HEK293 (cell line): ENCODE results near the gene MAU2.
A peak's percentile ranks its signal among the peaks of the same experiment; 100 is the strongest.

Source experiments
- CTCF ChIA-PET: fragments of 350-600 bp; formaldehyde crosslinking; extraction: SDS; loops from one replicate; lab custom pipeline; 2021; ENCODE audit warnings: antibody characterized with exemption; lab: Yijun Ruan, JAX
- POLR2A ChIA-PET: fragments of 300-600 bp; formaldehyde crosslinking; extraction: SDS; loops from one replicate; lab custom pipeline; 2020; ENCODE audit warnings: antibody characterized with exemption, inconsistent platforms; lab: Yijun Ruan, JAX
- H3K27ac ChIP-seq: fragments of 200-500 bp; sonication (Bioruptor generic); 2 replicates; pipeline ENCODE4 v1.5.1; 2014; ENCODE audit warnings: low read depth, low read length, control low read depth, inconsistent platforms; ENCODE audit errors: extremely low read depth
- H3K36me3 ChIP-seq, 2 experiments: fragments of 200-500 bp in 1 of 2; sonication (Bioruptor generic) in 1 of 2; 1 replicate in 1 of 2; 2 replicates in 1 of 2; pipeline ENCODE4 v1.5.1; 2014 to 2017; ENCODE audit warnings: inconsistent platforms in 2 of 2, low read length in 2 of 2; ENCODE audit not compliant: control insufficient read depth in 2 of 2, insufficient read depth in 1 of 2
- H3K4me1 ChIP-seq: fragments of 200-500 bp; sonication (Bioruptor generic); 2 replicates; pipeline ENCODE4 v1.5.1; 2014; ENCODE audit warnings: mild to moderate bottlenecking, low read length, inconsistent platforms; ENCODE audit not compliant: control insufficient read depth, insufficient read depth
- H3K4me3 ChIP-seq: 2 replicates; pipeline ENCODE4 v1.5.1; 2011; ENCODE audit warnings: low read depth, mild to moderate bottlenecking, control low read depth, low read length, moderate library complexity
- H3K9me3 ChIP-seq: fragments of 200-500 bp; sonication (Bioruptor generic); 2 replicates; pipeline ENCODE4 v1.5.1; 2014; ENCODE audit warnings: low read depth, low read length, inconsistent platforms; ENCODE audit not compliant: control insufficient read depth, insufficient read depth
- EGR2 ChIP-seq: fragments of 450-650 bp; formaldehyde crosslinking; IDR thresholded peaks from 2 replicates; pipeline ENCODE4 v1.5.1; 2016; ENCODE audit warnings: low read depth, missing biosample characterization, missing genetic modification characterization
- FEZF1 ChIP-seq: fragments of 450-650 bp; formaldehyde crosslinking; IDR thresholded peaks from 2 replicates; pipeline ENCODE4 v1.5.1; 2016; ENCODE audit warnings: missing biosample characterization, missing genetic modification characterization
- INSM2 ChIP-seq: fragments of 450-650 bp; formaldehyde crosslinking; IDR thresholded peaks from 2 replicates; pipeline ENCODE4 v1.5.1; 2016; ENCODE audit warnings: missing biosample characterization, missing genetic modification characterization
- KLF1 ChIP-seq: fragments of 450-650 bp; formaldehyde crosslinking; IDR thresholded peaks from 2 replicates; pipeline ENCODE4 v1.5.1; 2016; ENCODE audit warnings: missing biosample characterization, missing genetic modification characterization
- KLF16 ChIP-seq: fragments of 450-650 bp; formaldehyde crosslinking; IDR thresholded peaks from 2 replicates; pipeline ENCODE4 v1.5.1; 2017; ENCODE audit warnings: missing biosample characterization, missing genetic modification characterization
- MZF1 ChIP-seq: fragments of 450-650 bp; formaldehyde crosslinking; IDR thresholded peaks from 2 replicates; pipeline ENCODE4 v1.5.1; 2017; ENCODE audit warnings: missing biosample characterization, missing genetic modification characterization, borderline replicate concordance
- PRDM1 ChIP-seq: fragments of 450-650 bp; formaldehyde crosslinking; IDR thresholded peaks from 2 replicates; pipeline ENCODE4; 2016; ENCODE audit warnings: missing biosample characterization, missing genetic modification characterization
- WT1 ChIP-seq: fragments of 450-650 bp; formaldehyde crosslinking; IDR thresholded peaks from 2 replicates; pipeline ENCODE4 v1.5.1; 2016; ENCODE audit warnings: missing biosample characterization, missing genetic modification characterization
- ZBTB17 ChIP-seq: fragments of 450-650 bp; formaldehyde crosslinking; IDR thresholded peaks from 2 replicates; pipeline ENCODE4 v1.5.1; 2016; ENCODE audit warnings: missing biosample characterization, missing genetic modification characterization
- ZFHX2 ChIP-seq: fragments of 450-650 bp; formaldehyde crosslinking; conservative IDR thresholded peaks from 2 replicates; pipeline ENCODE4 v1.5.1; 2016; ENCODE audit warnings: missing biosample characterization, missing genetic modification characterization
- ZFP3 ChIP-seq: fragments of 450-650 bp; formaldehyde crosslinking; IDR thresholded peaks from 2 replicates; pipeline ENCODE4 v1.5.1; 2016; ENCODE audit warnings: low read depth, missing biosample characterization, missing genetic modification characterization
- ZNF157 ChIP-seq: fragments of 450-650 bp; formaldehyde crosslinking; IDR thresholded peaks from 2 replicates; pipeline ENCODE4 v1.5.1; 2016; ENCODE audit warnings: missing biosample characterization, missing genetic modification characterization
- ZNF184 ChIP-seq: fragments of 450-650 bp; IDR thresholded peaks from 2 replicates; pipeline ENCODE4 v1.5.1; 2018; ENCODE audit warnings: missing biosample characterization, mild to moderate bottlenecking, missing genetic modification characterization
- ZNF2 ChIP-seq: fragments of 450-650 bp; formaldehyde crosslinking; IDR thresholded peaks from 2 replicates; pipeline ENCODE4 v1.5.1; 2016; ENCODE audit warnings: missing biosample characterization, missing genetic modification characterization
- ZNF280C ChIP-seq: fragments of 450-650 bp; formaldehyde crosslinking; IDR thresholded peaks from 2 replicates; pipeline ENCODE4 v1.5.1; 2016; ENCODE audit warnings: missing biosample characterization, missing genetic modification characterization
- ZNF366 ChIP-seq: fragments of 450-650 bp; formaldehyde crosslinking; conservative IDR thresholded peaks from 2 replicates; pipeline ENCODE4 v1.5.1; 2016; ENCODE audit warnings: missing biosample characterization, missing genetic modification characterization
- ZNF394 ChIP-seq: fragments of 450-650 bp; formaldehyde crosslinking; IDR thresholded peaks from 2 replicates; pipeline ENCODE4 v1.5.1; 2016; ENCODE audit warnings: missing biosample characterization, missing genetic modification characterization, mild to moderate bottlenecking, moderate library complexity, borderline replicate concordance
- ZNF426 ChIP-seq: fragments of 450-650 bp; formaldehyde crosslinking; IDR thresholded peaks from 2 replicates; pipeline ENCODE4 v1.5.1; 2017; ENCODE audit warnings: missing biosample characterization, missing genetic modification characterization, mild to moderate bottlenecking, inconsistent platforms, moderate library complexity
- ZNF514 ChIP-seq: fragments of 450-650 bp; formaldehyde crosslinking; IDR thresholded peaks from 2 replicates; pipeline ENCODE4 v1.5.1; 2016; ENCODE audit warnings: missing biosample characterization, missing genetic modification characterization
- ZNF561 ChIP-seq: fragments of 450-650 bp; IDR thresholded peaks from 2 replicates; pipeline ENCODE4 v1.5.1; 2018; ENCODE audit warnings: missing biosample characterization, missing genetic modification characterization, borderline replicate concordance
- ZNF621 ChIP-seq: fragments of 450-650 bp; formaldehyde crosslinking; IDR thresholded peaks from 2 replicates; pipeline ENCODE4 v1.5.1; 2017; ENCODE audit warnings: missing biosample characterization, missing genetic modification characterization
- ZNF664 ChIP-seq: fragments of 450-650 bp; formaldehyde crosslinking; IDR thresholded peaks from 2 replicates; pipeline ENCODE4 v1.5.1; 2016; ENCODE audit warnings: missing biosample characterization, missing genetic modification characterization
- ZNF707 ChIP-seq: fragments of 450-650 bp; formaldehyde crosslinking; IDR thresholded peaks from 2 replicates; pipeline ENCODE4 v1.5.1; 2016; ENCODE audit warnings: missing biosample characterization, missing genetic modification characterization
- ZNF76 ChIP-seq: fragments of 450-650 bp; formaldehyde crosslinking; IDR thresholded peaks from 2 replicates; pipeline ENCODE4; 2016; ENCODE audit warnings: low read depth, missing biosample characterization, missing genetic modification characterization, borderline replicate concordance
- ZNF792 ChIP-seq: fragments of 450-650 bp; formaldehyde crosslinking; IDR thresholded peaks from 2 replicates; pipeline ENCODE4 v1.5.1; 2016; ENCODE audit warnings: missing biosample characterization, missing genetic modification characterization
- TF ChIP-seq, protein P1 (sequence below): fragments of 450-650 bp; formaldehyde crosslinking; IDR thresholded peaks from 2 replicates; pipeline ENCODE4 v1.5.1; 2016; ENCODE audit warnings: missing biosample characterization, missing genetic modification characterization

MAU2 gene

GRCh38 chr19:19305066-19305465 lies 15.6 kb upstream of the MAU2 start:
- H3K9me3 ChIP-seq = no peaks in the 10 kb centered on the region
- peaks cover 19 to 96% of the 10 kb centered on the region in 2 experiments for H3K36me3 ChIP-seq
- POLR2A ChIA-PET = interaction anchor here (1.1 kb wide), 1 partner anchor 10 kb away, joined by 4 read pairs; no protein-coding TSS in a partner anchor
- CTCF ChIA-PET = interaction anchor here (1.6 kb wide), 1 partner anchor 10 kb away, joined by 3 read pairs; no protein-coding TSS in a partner anchor
- no peak for TF ChIP-seq ZNF2 (tag by site-specific recombination)
- no peak for TF ChIP-seq ZFP3 (tag by site-specific recombination)
- no peak for TF ChIP-seq WT1 (tag by site-specific recombination)
- no peak for TF ChIP-seq ZNF792
- TF ChIP-seq ZNF707 (tag by site-specific recombination) = no peak
- TF ChIP-seq ZNF561 = no peak
- no peak for TF ChIP-seq MZF1
- no peak for TF ChIP-seq ZNF664 (tag by site-specific recombination)
- TF ChIP-seq ZNF76 (tag by site-specific recombination) = no peak
- TF ChIP-seq ZNF426 (tag by site-specific recombination) = no peak
- no peak for TF ChIP-seq ZBTB17 (tag by site-specific recombination)
- TF ChIP-seq, protein P1, sequence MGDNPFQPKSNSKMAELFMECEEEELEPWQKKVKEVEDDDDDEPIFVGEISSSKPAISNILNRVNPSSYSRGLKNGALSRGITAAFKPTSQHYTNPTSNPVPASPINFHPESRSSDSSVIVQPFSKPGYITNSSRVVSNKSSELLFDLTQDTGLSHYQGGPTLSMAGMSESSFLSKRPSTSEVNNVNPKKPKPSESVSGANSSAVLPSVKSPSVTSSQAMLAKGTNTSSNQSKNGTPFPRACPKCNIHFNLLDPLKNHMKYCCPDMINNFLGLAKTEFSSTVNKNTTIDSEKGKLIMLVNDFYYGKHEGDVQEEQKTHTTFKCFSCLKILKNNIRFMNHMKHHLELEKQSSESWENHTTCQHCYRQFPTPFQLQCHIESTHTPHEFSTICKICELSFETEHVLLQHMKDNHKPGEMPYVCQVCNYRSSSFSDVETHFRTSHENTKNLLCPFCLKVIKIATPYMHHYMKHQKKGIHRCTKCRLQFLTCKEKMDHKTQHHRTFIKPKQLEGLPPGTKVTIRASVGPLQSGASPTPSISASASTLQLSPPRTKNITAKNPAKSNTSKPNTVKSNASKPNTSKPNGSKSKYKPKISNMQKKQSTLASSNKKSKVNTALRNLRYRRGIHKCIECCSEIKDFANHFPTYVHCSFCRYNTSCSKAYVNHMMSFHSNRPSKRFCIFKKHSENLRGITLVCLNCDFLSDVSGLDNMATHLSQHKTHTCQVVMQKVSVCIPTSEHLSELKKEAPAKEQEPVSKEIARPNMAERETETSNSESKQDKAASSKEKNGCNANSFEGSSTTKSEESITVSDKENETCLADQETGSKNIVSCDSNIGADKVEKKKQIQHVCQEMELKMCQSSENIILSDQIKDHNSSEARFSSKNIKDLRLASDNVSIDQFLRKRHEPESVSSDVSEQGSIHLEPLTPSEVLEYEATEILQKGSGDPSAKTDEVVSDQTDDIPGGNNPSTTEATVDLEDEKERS (tag by site-specific recombination) = no peak
- no peak for TF ChIP-seq KLF1 (tag by site-specific recombination)
- TF ChIP-seq ZNF280C (tag by site-specific recombination) = no peak
- H3K27ac ChIP-seq = 0 out of 2 replicates have a peak overlapping the region, but pooled peaks have one; percentile 9
- no peaks in the 10 kb centered on the region for H3K4me1 ChIP-seq
- H3K4me3 ChIP-seq = no peak overlapping the region

DNA sequence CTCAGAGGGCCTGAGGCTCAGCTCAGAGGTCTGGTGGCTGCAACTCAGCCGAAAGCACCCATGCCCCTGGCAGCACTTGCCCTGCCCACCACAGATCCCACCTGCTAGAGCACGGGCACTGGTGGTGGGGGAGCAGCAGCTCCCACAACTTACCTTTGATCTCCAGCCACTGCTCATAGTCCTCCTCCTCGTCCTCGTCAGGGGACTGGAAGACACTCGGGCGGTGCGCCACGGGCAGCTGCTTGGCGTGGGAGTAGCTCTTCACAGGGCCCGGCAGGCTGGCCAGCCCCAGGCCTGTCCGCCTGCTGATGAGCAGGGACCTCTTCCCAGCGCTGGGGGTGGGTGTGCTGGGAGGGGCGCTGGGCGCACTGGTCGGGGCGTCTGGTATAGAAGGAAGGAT lies 14.9 kb upstream of the MAU2 start:
- ChIA-PET CTCF (no interaction called here), POLR2A (interaction anchor here (1.2 kb wide), 1 partner anchor 10 kb away, joined by 3 read pairs; no protein-coding TSS in a partner anchor)
- no peaks in the 10 kb centered on the region for H3K9me3 ChIP-seq
- TF ChIP-seq ZNF366 (tag by site-specific recombination) (no peak), EGR2 (tag by site-specific recombination) (peak; percentile 62), ZFHX2 (peak; percentile 13; the same call in 1 of the 2 replicates)
- TF ChIP-seq, all 188 proteins: peak for 2
- Histone ChIP-seq H3K4me1 (no peaks in the 10 kb centered on the region), H3K4me3 (no peak overlapping the region), H3K27ac (no peak overlapping the region), H3K36me3 (peaks cover 22 to 96% of the 10 kb centered on the region in 2 experiments)

- Histone ChIP-seq H3K36me3 (peaks cover 27 to 96% of the 10 kb centered on the region in 2 experiments), H3K27ac (no peak overlapping the region), H3K4me3 (no peak overlapping the region), H3K4me1 (no peaks in the 10 kb centered on the region)
- CTCF ChIA-PET = interaction anchor here (1.1 to 1.2 kb wide), 2 partner anchors 9 to 22 kb away, joined by 3 to 4 read pairs; no protein-coding TSS in a partner anchor
- POLR2A ChIA-PET = interaction anchor here (1.2 kb wide), 1 partner anchor 9 kb away, joined by 3 read pairs; no protein-coding TSS in a partner anchor
- TF ChIP-seq INSM2 (tag by site-specific recombination) (no peak), ZNF514 (tag by site-specific recombination) (no peak), ZNF394 (no peak), ZNF621 (tag by site-specific recombination) (no peak), FEZF1 (tag by site-specific recombination) (no peak), KLF16 (tag by site-specific recombination) (no peak), ZNF157 (tag by site-specific recombination) (no peak), ZNF366 (tag by site-specific recombination) (no peak), PRDM1 (tag by site-specific recombination) (no peak), ZNF184 (tag by site-specific recombination) (no peak)
- TF ChIP-seq, all 188 proteins: peak for 0
- no peaks in the 10 kb centered on the region for H3K9me3 ChIP-seq
These were observed 14.4 kb upstream of the MAU2 start for GRCh38 chr19:19306191-19306590.
